ENCODE results near the gene DCST2. TPM values are rescaled to one million over a fixed set of nuclear protein-coding genes. Genes with fewer than 3 reads are reported as not detected.

Gene DCST2
- polyA plus RNA-seq, 1 of the 3 experiments (the other 2 are of a cell fraction), result 0.76 TPM

DNA sequence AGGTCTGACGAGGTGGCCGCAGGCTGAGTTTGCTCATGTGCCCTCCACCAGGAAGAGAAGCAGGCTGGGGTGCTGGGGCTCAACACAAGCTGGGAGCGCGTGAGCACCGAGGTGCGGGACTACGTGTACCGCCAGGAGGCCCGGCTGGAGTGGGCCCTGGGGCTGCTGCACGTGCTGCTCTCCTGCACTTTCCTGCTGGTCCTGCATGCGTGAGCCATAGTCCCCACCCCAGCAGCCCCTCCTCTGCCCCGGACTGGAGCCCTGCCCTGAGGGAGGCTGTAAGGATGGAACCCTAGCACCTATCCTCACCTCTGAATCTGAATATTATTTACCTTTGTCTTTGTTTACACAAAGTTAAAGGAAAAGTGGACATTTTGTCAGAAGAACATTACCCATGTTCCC lies 9.7 kb upstream of the DCST2 start (continued):
- no peak for TF ChIP-seq RAD21 (IDR thresholded peaks at IDR 0.05; ENCODE audit: low read length)
- TF ChIP-seq, protein P1, sequence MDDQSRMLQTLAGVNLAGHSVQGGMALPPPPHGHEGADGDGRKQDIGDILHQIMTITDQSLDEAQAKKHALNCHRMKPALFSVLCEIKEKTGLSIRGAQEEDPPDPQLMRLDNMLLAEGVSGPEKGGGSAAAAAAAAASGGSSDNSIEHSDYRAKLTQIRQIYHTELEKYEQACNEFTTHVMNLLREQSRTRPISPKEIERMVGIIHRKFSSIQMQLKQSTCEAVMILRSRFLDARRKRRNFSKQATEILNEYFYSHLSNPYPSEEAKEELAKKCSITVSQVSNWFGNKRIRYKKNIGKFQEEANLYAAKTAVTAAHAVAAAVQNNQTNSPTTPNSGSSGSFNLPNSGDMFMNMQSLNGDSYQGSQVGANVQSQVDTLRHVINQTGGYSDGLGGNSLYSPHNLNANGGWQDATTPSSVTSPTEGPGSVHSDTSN (IDR thresholded peaks at IDR 0.05), result no peak
- no peak for TF ChIP-seq JUND (IDR thresholded peaks at IDR 0.05)
- TF ChIP-seq, protein P2, sequence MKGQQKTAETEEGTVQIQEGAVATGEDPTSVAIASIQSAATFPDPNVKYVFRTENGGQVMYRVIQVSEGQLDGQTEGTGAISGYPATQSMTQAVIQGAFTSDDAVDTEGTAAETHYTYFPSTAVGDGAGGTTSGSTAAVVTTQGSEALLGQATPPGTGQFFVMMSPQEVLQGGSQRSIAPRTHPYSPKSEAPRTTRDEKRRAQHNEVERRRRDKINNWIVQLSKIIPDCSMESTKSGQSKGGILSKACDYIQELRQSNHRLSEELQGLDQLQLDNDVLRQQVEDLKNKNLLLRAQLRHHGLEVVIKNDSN (IDR thresholded peaks at IDR 0.05; ENCODE audit: borderline replicate concordance, low read depth), result no peak
- TF ChIP-seq, protein P3, sequence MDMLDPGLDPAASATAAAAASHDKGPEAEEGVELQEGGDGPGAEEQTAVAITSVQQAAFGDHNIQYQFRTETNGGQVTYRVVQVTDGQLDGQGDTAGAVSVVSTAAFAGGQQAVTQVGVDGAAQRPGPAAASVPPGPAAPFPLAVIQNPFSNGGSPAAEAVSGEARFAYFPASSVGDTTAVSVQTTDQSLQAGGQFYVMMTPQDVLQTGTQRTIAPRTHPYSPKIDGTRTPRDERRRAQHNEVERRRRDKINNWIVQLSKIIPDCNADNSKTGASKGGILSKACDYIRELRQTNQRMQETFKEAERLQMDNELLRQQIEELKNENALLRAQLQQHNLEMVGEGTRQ (IDR thresholded peaks at IDR 0.05; ENCODE audit: borderline replicate concordance, low read depth, low read length), result no peak

DNA sequence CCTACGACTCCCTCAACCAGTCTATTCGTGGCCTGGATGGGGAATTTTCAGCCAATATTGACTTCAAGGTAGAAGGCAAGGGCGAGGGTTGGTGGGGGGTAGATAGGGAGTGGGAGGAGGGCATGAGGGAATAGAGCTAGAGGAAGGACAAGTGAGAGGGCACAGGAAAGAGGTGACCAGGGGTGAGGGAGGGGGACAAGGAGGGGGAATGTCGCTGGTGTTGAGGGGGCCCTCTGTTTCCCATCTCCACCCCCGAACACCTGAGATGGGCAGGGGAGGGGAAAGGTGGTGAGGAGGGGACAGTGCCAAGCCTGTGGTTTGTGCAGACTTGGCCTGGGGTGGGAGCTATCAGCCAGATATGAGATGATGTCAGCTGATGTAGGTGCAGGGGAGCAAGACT lies 9.2 kb upstream of the DCST2 start:
- no peaks in the 10 kb centered on the region for H4K20me1 ChIP-seq (ENCODE audit: insufficient read depth)
- TF ChIP-seq CHD2 (IDR thresholded peaks at IDR 0.05; ENCODE audit: low read length, partially characterized antibody) (no peak), GATA2 (CRISPR knock-in tag; IDR thresholded peaks at IDR 0.05) (no peak), GABPA (IDR thresholded peaks at IDR 0.05; ENCODE audit: low read depth) (no peak), ELF1 (IDR thresholded peaks at IDR 0.05) (no peak), TAF1 (IDR thresholded peaks at IDR 0.05; ENCODE audit: borderline replicate concordance, low read depth, low read length) (no peak)
- TF ChIP-seq, protein P4, sequence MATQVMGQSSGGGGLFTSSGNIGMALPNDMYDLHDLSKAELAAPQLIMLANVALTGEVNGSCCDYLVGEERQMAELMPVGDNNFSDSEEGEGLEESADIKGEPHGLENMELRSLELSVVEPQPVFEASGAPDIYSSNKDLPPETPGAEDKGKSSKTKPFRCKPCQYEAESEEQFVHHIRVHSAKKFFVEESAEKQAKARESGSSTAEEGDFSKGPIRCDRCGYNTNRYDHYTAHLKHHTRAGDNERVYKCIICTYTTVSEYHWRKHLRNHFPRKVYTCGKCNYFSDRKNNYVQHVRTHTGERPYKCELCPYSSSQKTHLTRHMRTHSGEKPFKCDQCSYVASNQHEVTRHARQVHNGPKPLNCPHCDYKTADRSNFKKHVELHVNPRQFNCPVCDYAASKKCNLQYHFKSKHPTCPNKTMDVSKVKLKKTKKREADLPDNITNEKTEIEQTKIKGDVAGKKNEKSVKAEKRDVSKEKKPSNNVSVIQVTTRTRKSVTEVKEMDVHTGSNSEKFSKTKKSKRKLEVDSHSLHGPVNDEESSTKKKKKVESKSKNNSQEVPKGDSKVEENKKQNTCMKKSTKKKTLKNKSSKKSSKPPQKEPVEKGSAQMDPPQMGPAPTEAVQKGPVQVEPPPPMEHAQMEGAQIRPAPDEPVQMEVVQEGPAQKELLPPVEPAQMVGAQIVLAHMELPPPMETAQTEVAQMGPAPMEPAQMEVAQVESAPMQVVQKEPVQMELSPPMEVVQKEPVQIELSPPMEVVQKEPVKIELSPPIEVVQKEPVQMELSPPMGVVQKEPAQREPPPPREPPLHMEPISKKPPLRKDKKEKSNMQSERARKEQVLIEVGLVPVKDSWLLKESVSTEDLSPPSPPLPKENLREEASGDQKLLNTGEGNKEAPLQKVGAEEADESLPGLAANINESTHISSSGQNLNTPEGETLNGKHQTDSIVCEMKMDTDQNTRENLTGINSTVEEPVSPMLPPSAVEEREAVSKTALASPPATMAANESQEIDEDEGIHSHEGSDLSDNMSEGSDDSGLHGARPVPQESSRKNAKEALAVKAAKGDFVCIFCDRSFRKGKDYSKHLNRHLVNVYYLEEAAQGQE (IDR thresholded peaks at IDR 0.05; ENCODE audit: low read depth, low read length), result no peak
- TF ChIP-seq, protein P5, sequence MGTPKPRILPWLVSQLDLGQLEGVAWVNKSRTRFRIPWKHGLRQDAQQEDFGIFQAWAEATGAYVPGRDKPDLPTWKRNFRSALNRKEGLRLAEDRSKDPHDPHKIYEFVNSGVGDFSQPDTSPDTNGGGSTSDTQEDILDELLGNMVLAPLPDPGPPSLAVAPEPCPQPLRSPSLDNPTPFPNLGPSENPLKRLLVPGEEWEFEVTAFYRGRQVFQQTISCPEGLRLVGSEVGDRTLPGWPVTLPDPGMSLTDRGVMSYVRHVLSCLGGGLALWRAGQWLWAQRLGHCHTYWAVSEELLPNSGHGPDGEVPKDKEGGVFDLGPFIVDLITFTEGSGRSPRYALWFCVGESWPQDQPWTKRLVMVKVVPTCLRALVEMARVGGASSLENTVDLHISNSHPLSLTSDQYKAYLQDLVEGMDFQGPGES (IDR thresholded peaks at IDR 0.05; ENCODE audit: low read depth, low read length), result no peak
- TF ChIP-seq, protein P6, sequence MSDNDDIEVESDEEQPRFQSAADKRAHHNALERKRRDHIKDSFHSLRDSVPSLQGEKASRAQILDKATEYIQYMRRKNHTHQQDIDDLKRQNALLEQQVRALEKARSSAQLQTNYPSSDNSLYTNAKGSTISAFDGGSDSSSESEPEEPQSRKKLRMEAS (IDR thresholded peaks at IDR 0.05; ENCODE audit: low read depth), result no peak
- H3K79me2 ChIP-seq (ENCODE audit: insufficient read depth), result no peaks in the 10 kb centered on the region
- no peak overlapping the region for H2AFZ ChIP-seq (ENCODE audit: low read depth)
- H3K4me2 ChIP-seq, result no peak overlapping the region
- no peaks in the 10 kb centered on the region for H3K9me2 ChIP-seq
- H3K36me3 ChIP-seq (replicated peaks in 1 of 2; ENCODE audit: control insufficient read depth in 1 of 2, insufficient read depth in 2 of 2, low read length in 1 of 2), result no peaks in the 10 kb centered on the region
- no peak for DNase-seq
- no peak overlapping the region for H3K27ac ChIP-seq (ENCODE audit: low read depth in 2 of 2, low read length in 1 of 2)
- H3K4me3 ChIP-seq (ENCODE audit: low read depth in 2 of 2, low read length in 1 of 2), result no peak overlapping the region
- CTCF ChIA-PET, result interaction anchor here (1.0 to 26.0 kb wide), 7 partner anchors 8 to 125 kb away, joined by 3 to 573 read pairs (median 25); partner anchors contain the start of genes ADAM15, EFNA3 and EFNA4
- H3K9ac ChIP-seq, result no peak overlapping the region
- POLR2A ChIA-PET, result interaction anchor here (1.7 kb wide), 1 partner anchor 39 kb away, joined by 5 read pairs; no protein-coding TSS in a partner anchor
- H3K27me3 ChIP-seq (ENCODE audit: insufficient read depth), result no peaks in the 10 kb centered on the region
- H3F3A ChIP-seq (replicated peaks; ENCODE audit: insufficient read depth), result no peaks in the 10 kb centered on the region
- H3K9me3 ChIP-seq, result no peaks in the 10 kb centered on the region
- WGBS (ENCODE audit: low lambda C conversion rate), result 63% methylated on average over 5 of the region's 5 CpGs
- peaks cover 7 to 12% of the 10 kb centered on the region in 2 experiments; a peak in 1 of 4 replicates for H3K4me1 ChIP-seq (ENCODE audit: control insufficient read depth in 1 of 2, insufficient read depth in 2 of 2, low read depth in 1 of 2, low read length in 1 of 2)
